HG03025 (cell line): ENCODE data around the gene CAMTA1.
"Not testable (repeated sequence)": the region's sequence is repeated elsewhere in the genome, so short reads cannot be mapped to it uniquely, and the experiment has no call there.

Experiments
- ATAC-seq: cut with Tn5 transposase; IDR thresholded peaks from one replicate; pipeline ENCODE4 v1.9.1; 2021; ENCODE audit warnings: mild to moderate bottlenecking, moderate library complexity; ENCODE audit not compliant: unreplicated experiment, low FRiP score

The CAMTA1 gene

GRCh38 chr1:7407980-7408770 lies 622.9 kb downstream of the CAMTA1 start:
- ATAC-seq: no peak

GRCh38 chr1:7408771-7409150 lies 623.5 kb downstream of the CAMTA1 start:
- no peak for ATAC-seq

DNA sequence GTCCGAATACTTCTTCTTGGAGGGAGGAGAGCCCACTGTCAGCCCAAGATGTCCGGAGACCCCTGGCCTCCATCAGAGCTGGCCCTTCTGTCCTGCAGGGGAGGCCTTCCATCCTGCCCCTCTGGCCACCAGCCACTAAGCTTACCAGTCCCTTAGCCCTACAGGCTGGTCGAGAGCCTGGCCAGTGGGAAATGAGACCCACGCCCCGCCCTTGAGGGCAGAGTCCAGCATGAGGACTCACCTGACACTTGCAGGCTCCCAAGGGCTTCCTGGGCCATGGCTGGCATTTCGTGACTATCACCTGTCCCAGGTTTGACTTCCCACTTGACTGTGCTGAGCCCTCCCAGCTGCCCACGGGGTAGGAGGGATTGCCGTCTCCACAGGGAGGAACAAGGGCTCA lies 624.0 kb downstream of the CAMTA1 start:
- no peak for ATAC-seq

DNA sequence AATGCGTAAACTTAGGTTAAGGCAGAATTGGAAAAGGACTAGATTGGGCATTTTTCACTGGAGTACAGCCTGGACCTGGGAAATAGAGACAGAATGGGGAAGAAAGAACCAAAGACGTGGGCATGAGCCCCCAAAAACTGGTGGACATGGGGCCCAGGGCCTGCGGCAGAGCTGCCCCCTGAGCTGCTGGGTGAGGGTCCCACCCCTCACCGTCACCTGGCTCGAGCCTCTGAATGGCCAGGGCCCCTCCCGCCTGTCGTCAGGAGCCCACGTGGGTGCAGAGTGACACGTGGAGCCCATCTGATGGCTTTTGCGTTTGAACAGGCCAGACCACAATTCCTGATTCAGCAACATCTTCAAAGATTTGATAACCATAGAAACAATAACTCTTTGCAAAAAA lies 624.9 kb downstream of the CAMTA1 start:
- ATAC-seq: no peak

- not testable (repeated sequence) for ATAC-seq
These were observed 632.4 kb downstream of the CAMTA1 start for GRCh38 chr1:7417618-7418017.

- ATAC-seq: no peak
These were observed 633.3 kb downstream of the CAMTA1 start for GRCh38 chr1:7418442-7419080.

DNA sequence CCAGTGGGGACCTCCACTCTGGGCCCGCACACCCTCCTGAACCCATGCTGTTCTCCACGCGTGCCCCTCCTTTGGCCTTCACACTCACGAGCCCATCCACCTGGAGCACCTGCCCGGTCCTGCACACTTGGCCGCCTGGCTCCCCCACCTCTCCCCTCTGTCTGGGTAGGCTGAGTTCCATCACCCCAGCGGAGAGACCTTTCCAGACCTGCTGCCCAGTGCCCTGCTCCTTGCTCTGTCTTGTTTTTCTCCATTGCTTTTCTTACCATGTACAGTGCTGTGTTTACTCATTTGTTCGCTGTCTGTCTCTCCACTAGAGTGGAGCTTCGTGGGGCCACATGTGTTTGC lies 634.8 kb downstream of the CAMTA1 start:
- ATAC-seq: no peak

DNA sequence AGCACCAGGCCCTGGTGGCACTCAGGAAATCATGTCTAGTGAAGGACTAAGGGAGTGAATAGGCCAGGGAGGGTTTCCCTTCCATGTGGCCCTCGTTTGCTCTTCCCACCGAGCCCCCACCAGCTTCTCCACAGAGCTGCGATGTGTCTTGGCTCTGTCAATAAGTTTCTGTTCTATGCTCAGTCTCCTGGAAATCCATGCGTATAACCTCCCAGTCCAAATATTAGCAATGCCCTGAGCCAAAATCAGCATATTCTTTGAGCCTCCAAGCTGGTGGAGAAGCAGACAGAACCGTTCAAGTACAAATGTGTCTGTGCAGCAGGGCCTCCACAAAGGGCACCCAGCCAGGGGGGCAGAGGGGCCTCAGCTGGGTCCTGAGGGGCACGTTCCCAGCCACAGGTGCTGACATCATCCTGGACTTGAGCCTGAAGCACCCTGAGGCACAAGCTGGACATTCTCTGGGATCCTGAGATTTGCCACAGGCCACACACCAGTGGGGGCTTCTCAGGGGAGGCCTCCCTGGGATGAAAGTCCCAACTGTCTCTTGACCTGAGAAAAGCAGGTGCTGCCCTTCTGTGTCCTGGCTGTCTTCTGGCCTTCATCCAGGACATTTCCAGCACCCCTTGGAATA lies 635.3 kb downstream of the CAMTA1 start:
- no peak for ATAC-seq

DNA sequence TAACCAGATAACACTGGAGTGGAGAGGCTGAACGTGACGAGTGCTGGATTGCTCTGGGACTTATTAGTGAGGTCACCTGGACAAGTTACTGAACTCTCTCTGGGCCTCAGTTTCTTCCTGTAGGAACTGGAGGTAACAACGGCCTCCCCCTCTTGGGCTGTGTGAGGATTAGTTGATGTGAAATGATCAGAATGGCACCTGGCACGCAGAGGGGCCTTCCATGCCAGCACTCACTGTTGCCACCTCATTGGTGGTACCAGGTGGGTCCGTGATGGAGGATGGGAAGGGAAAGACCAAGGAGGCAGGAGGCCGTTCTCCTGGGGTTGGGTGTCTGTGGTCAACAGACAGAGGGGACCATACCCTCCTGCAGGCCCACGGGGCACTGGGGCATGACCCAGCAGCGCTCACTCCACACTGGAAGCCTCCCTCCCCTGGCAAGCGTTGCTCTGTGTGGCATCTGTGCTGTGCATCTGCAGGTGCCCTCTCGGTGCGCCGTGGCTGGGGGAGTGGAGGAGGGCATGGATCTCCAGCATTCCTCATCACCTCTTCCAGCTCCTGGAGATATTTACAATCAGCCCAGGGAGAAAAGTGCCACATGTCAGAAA lies 636.3 kb downstream of the CAMTA1 start:
- ATAC-seq: no peak

GRCh38 chr1:7422081-7422480 lies 636.8 kb downstream of the CAMTA1 start:
- ATAC-seq: no peak

DNA sequence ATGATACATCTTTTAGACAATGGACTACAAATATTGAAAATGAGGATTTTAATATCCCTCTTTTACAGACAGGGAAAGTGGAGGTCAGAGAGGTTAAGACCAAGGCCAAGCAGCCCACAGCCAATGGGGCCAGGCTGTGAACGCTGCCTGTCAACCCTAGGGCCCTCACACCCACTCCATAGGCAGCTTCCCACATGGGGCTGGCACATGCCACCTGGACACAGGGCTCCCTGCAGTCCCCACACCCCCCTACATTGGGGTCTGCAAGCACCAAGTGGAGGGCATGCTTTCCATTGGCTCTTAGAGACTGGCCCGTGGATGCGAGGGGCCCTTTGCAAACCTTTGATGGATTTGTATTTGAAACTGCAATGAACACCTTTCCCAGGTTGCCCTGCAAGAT lies 637.3 kb downstream of the CAMTA1 start:
- ATAC-seq: no peak

GRCh38 chr1:7422966-7423365 lies 637.7 kb downstream of the CAMTA1 start:
- no peak for ATAC-seq

- no peak for ATAC-seq
These were observed 639.2 kb downstream of the CAMTA1 start for GRCh38 chr1:7424352-7424890.

DNA sequence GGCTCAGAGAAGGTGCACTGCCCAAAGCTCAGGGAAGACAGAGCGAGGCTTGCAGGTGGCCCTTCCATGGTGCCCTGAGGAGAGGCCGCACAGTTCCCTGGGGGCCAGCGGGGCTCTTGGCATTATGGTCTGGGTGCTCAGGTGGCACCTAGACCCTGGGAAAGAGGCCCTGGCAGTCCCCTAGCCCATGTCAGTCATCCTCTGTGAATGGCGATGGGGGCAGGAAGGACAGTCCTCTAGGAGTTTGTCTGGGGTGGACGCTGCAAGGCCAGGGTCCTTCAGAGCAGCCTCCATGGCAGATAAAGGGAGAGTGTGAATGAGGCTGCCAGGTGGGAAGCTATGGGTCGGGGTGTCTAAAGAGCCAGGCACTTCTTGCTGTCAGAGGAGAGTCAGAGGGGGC lies 640.0 kb downstream of the CAMTA1 start:
- no peak for ATAC-seq

DNA sequence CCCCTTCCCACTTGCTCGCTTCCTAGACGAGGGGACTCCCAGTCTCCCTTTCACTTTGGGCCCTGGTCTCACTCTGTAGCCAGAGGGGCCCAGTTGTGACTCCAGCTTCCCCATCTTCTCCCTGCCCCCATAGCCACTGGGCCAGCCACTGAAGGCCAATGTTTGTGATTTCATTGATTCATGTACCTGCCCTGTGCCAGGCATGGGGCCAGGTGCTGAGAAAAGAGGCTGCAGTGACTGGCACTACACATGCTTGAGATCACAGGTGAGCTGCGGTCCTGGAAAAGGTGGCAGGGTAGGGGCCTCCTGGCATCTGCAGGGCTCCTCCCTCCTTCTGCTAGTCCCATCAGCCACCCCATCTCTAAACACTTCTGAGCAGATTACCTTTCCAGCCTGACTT lies 640.5 kb downstream of the CAMTA1 start:
- no peak for ATAC-seq

- ATAC-seq: no peak
These were observed 641.7 kb downstream of the CAMTA1 start for GRCh38 chr1:7426780-7427604.

GRCh38 chr1:7427605-7428300 lies 642.5 kb downstream of the CAMTA1 start:
- no peak for ATAC-seq

DNA sequence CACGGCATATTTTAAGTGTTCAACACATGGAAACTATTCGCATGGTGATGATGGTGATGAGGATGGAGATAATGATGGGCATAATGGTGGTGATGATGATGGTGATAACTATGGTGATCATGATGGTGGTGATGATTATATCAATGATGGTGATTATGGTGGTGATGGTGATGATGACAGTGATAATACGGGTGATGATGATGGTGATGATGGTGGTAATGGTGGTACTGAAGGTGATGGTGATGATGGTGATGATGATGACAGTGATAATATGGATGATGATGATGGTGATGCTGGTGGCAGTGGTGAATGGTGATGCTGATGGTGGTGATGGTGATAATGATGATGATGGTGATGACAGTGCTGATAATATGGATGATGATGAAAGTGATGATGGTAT lies 644.0 kb downstream of the CAMTA1 start:
- ATAC-seq: no peak

DNA sequence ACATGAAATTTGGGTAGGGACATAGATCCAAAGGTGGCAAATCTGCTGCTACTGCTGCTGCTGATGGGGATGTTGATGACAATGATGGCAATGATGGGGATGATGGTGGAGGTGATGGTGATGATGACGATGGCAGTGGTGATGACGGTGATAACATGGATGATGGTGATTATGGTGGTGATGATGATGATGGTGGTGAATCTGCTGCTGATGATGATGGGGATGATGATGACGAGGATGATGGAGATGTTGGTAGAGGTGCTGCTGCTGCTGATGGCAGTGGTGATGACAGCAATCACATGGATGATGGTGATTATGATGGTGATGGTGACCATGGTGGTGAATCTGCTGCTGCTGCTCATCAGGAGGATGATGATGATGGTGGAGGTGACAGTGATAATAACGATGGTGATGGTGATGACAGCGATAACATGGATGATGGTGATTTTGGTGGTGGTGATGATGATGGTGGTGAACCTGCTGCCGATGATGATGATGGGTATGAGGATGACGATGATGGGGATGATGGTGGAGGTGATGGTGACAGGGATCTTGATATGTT lies 644.9 kb downstream of the CAMTA1 start:
- no peak for ATAC-seq
